ENCODE results near the gene ABCA1. TPM values are rescaled to one million over a fixed set of nuclear protein-coding genes. Genes with fewer than 3 reads are reported as not detected.

Gene ABCA1
- total RNA-seq, 4 donors from 2014 or later, result 59.2 to 84.1 (median 80.5) TPM

- H3K4me3 ChIP-seq, result no peak overlapping the region
- TF ChIP-seq EP300 (IDR thresholded peaks at IDR 0.05) (no peak), CTCF (IDR thresholded peaks at IDR 0.05) (no peak), POLR2A (IDR thresholded peaks at IDR 0.05) (no peak)
- WGBS, 2 donors, result 96% methylated on average over 4 of the region's 4 CpGs
- H3K4me1 ChIP-seq, result peaks cover 0 to 61% (median 16%) of the 10 kb centered on the region in 4 donors
- H3K9me3 ChIP-seq, result no peaks in the 10 kb centered on the region
- H3K27me3 ChIP-seq, result no peaks in the 10 kb centered on the region
- H3K27ac ChIP-seq, result no peak overlapping the region
- no peak for DNase-seq (ENCODE audit: low spot score in 2 of 2)
- peaks cover 0 to 37% (median 0%) of the 10 kb centered on the region in 3 donors for H3K36me3 ChIP-seq
Observed at GRCh38 chr9:104875897-104876296, 52.1 kb downstream of the ABCA1 start.

GRCh38 chr9:104875320-104875719 is 52.6 kb downstream of the ABCA1 start:
- Histone ChIP-seq H3K27ac (no peak overlapping the region), H3K4me1 (peaks cover 0 to 59% (median 17%) of the 10 kb centered on the region in 4 donors)

GRCh38 chr9:104873489-104873850 is 54.5 kb downstream of the ABCA1 start:
- 58 to 77% methylated on average over 3 of the region's 3 CpGs for WGBS, 2 donors
- H3K4me3 ChIP-seq, result no peak overlapping the region
- peaks cover 4 to 60% (median 24%) of the 10 kb centered on the region in 4 donors for H3K4me1 ChIP-seq
- H3K27ac ChIP-seq, result peak overlapping the region in 3 of 4 donors; percentile 17 to 73 (median 60)
- no peaks in the 10 kb centered on the region for H3K9me3 ChIP-seq
- H3K36me3 ChIP-seq, result peaks cover 0 to 31% (median 0%) of the 10 kb centered on the region in 3 donors
- DNase-seq (ENCODE audit: low spot score in 2 of 2), result no peak
- H3K27me3 ChIP-seq, result no peaks in the 10 kb centered on the region
- TF ChIP-seq POLR2A (IDR thresholded peaks at IDR 0.05) (no peak), CTCF (IDR thresholded peaks at IDR 0.05) (no peak), EP300 (IDR thresholded peaks at IDR 0.05) (no peak)

More at GRCh38 chr9:104875320-104875719, 52.6 kb downstream of the ABCA1 start:
- Histone ChIP-seq H3K4me3 (no peak overlapping the region), H3K27me3 (no peaks in the 10 kb centered on the region), H3K9me3 (no peaks in the 10 kb centered on the region), H3K36me3 (peaks cover 0 to 34% (median 0%) of the 10 kb centered on the region in 3 donors)
- 86 to 95% methylated on average over 3 of the region's 3 CpGs for WGBS, 2 donors
- no peak for DNase-seq (ENCODE audit: low spot score in 2 of 2)
- TF ChIP-seq EP300 (IDR thresholded peaks at IDR 0.05) (no peak), POLR2A (IDR thresholded peaks at IDR 0.05) (no peak), CTCF (IDR thresholded peaks at IDR 0.05) (no peak)

- WGBS, 2 donors, result 66 to 69% methylated on average over 6 of the region's 6 CpGs
- no peaks in the 10 kb centered on the region for H3K9me3 ChIP-seq
- H3K4me3 ChIP-seq, result no peak overlapping the region
- peak overlapping the region in 3 of 4 donors; percentile 17 to 73 (median 46) for H3K27ac ChIP-seq
- TF ChIP-seq POLR2A (IDR thresholded peaks at IDR 0.05), result no peak
- no peak for TF ChIP-seq CTCF (IDR thresholded peaks at IDR 0.05)
- peak; percentile 67 to 79 for TF ChIP-seq EP300 (IDR thresholded peaks at IDR 0.05)
- peak in 1 of 2 donors; percentile 56 for DNase-seq (ENCODE audit: low spot score in 2 of 2)
- no peaks in the 10 kb centered on the region for H3K27me3 ChIP-seq
- peaks cover 0 to 34% (median 0%) of the 10 kb centered on the region in 3 donors for H3K36me3 ChIP-seq
- peaks cover 4 to 57% (median 26%) of the 10 kb centered on the region in 4 donors for H3K4me1 ChIP-seq
Observed at GRCh38 chr9:104872656-104873488, 55.1 kb downstream of the ABCA1 start.

- H3K36me3 ChIP-seq, result peaks cover 0 to 36% (median 0%) of the 10 kb centered on the region in 3 donors
- DNase-seq (ENCODE audit: low spot score in 2 of 2), result no peak
- H3K4me1 ChIP-seq, result peaks cover 4 to 56% (median 26%) of the 10 kb centered on the region in 4 donors
- no peaks in the 10 kb centered on the region for H3K27me3 ChIP-seq
- no peak overlapping the region for H3K4me3 ChIP-seq
- H3K9me3 ChIP-seq, result no peaks in the 10 kb centered on the region
- 80 to 82% methylated on average over 5 of the region's 5 CpGs for WGBS, 2 donors
- TF ChIP-seq EP300 (IDR thresholded peaks at IDR 0.05), result no peak
- TF ChIP-seq POLR2A (IDR thresholded peaks at IDR 0.05), result no peak
- TF ChIP-seq CTCF (IDR thresholded peaks at IDR 0.05), result no peak
- peak overlapping the region in 1 of 4 donors; percentile 13 for H3K27ac ChIP-seq
Observed at GRCh38 chr9:104871961-104872527, 55.9 kb downstream of the ABCA1 start.
